Measurements from ENCODE around the gene LGI4.

LGI4 gene

GRCh38 chr19:35170359-35171061, 35.7 kb upstream of the LGI4 start:
- Histone ChIP-seq H3F3A (ENCODE audit: insufficient read depth, low read length) (no peaks in the 10 kb centered on the region), H3K79me2 (ENCODE audit: low read length) (no peaks in the 10 kb centered on the region), H3K27me3 (replicated peaks; ENCODE audit: insufficient read depth, low read length) (no peaks in the 10 kb centered on the region), H3K4me3 (ENCODE audit: low read length) (no peak overlapping the region), H3K9me3 (replicated peaks; ENCODE audit: insufficient read depth, low read length) (no peaks in the 10 kb centered on the region), H4K20me1 (ENCODE audit: insufficient read depth, low read length) (no peaks in the 10 kb centered on the region; the same call in 1 of the 2 replicates), H3K9ac (ENCODE audit: low read length) (no peak overlapping the region), H3K27ac (ENCODE audit: low read length) (no peak overlapping the region), H2AFZ (ENCODE audit: low read length) (no peak overlapping the region), H3K36me3 (replicated peaks; ENCODE audit: insufficient read depth, low read length) (peaks cover 10% of the 10 kb centered on the region; the same call in 1 of the 2 replicates), H3K4me1 (ENCODE audit: low read length) (no peaks in the 10 kb centered on the region), H3K4me2 (ENCODE audit: low read depth, low read length) (no peak overlapping the region), H3K9me2 (replicated peaks; ENCODE audit: insufficient read depth, low read length) (no peaks in the 10 kb centered on the region)
- no peak for TF ChIP-seq EZH2 (optimal IDR thresholded peaks at IDR 0.05; ENCODE audit: low read depth, low read length)
- no peak for TF ChIP-seq CTCF (IDR thresholded peaks at IDR 0.05; ENCODE audit: low read length)
- no peak for TF ChIP-seq EZH2phosphoT487 (IDR thresholded peaks at IDR 0.05; ENCODE audit: low read length)
- DNase-seq, result no peak

- Histone ChIP-seq H3K4me1 (ENCODE audit: low read length) (no peaks in the 10 kb centered on the region), H3K4me2 (ENCODE audit: low read depth, low read length) (no peak overlapping the region), H3K9me3 (replicated peaks; ENCODE audit: insufficient read depth, low read length) (no peaks in the 10 kb centered on the region), H3K9ac (ENCODE audit: low read length) (no peak overlapping the region), H3K79me2 (ENCODE audit: low read length) (no peaks in the 10 kb centered on the region), H3K27me3 (replicated peaks; ENCODE audit: insufficient read depth, low read length) (no peaks in the 10 kb centered on the region), H3K36me3 (replicated peaks; ENCODE audit: insufficient read depth, low read length) (peaks cover 10% of the 10 kb centered on the region; the same call in 1 of the 2 replicates), H3K4me3 (ENCODE audit: low read length) (no peak overlapping the region), H2AFZ (ENCODE audit: low read length) (no peak overlapping the region), H3F3A (ENCODE audit: insufficient read depth, low read length) (no peaks in the 10 kb centered on the region), H4K20me1 (ENCODE audit: insufficient read depth, low read length) (no peaks in the 10 kb centered on the region; the same call in 1 of the 2 replicates), H3K27ac (ENCODE audit: low read length) (no peak overlapping the region), H3K9me2 (replicated peaks; ENCODE audit: insufficient read depth, low read length) (no peaks in the 10 kb centered on the region)
- TF ChIP-seq EZH2phosphoT487 (IDR thresholded peaks at IDR 0.05; ENCODE audit: low read length), result no peak
- no peak for TF ChIP-seq EZH2 (optimal IDR thresholded peaks at IDR 0.05; ENCODE audit: low read depth, low read length)
- no peak for TF ChIP-seq CTCF (IDR thresholded peaks at IDR 0.05; ENCODE audit: low read length)
- no peak for DNase-seq
These were observed 34.5 kb upstream of the LGI4 start for GRCh38 chr19:35169221-35169995.

GRCh38 chr19:35168196-35168595, 33.3 kb upstream of the LGI4 start:
- Histone ChIP-seq H3F3A (ENCODE audit: insufficient read depth, low read length) (no peaks in the 10 kb centered on the region), H2AFZ (ENCODE audit: low read length) (no peak overlapping the region), H3K36me3 (replicated peaks; ENCODE audit: insufficient read depth, low read length) (peaks cover 10% of the 10 kb centered on the region; the same call in 1 of the 2 replicates), H3K4me1 (ENCODE audit: low read length) (no peaks in the 10 kb centered on the region), H3K4me2 (ENCODE audit: low read depth, low read length) (no peak overlapping the region), H4K20me1 (ENCODE audit: insufficient read depth, low read length) (no peaks in the 10 kb centered on the region; the same call in 1 of the 2 replicates), H3K9me3 (replicated peaks; ENCODE audit: insufficient read depth, low read length) (no peaks in the 10 kb centered on the region), H3K4me3 (ENCODE audit: low read length) (no peak overlapping the region), H3K27ac (ENCODE audit: low read length) (no peak overlapping the region), H3K79me2 (ENCODE audit: low read length) (no peaks in the 10 kb centered on the region), H3K27me3 (replicated peaks; ENCODE audit: insufficient read depth, low read length) (no peaks in the 10 kb centered on the region), H3K9me2 (replicated peaks; ENCODE audit: insufficient read depth, low read length) (no peaks in the 10 kb centered on the region), H3K9ac (ENCODE audit: low read length) (no peak overlapping the region)
- no peak for DNase-seq
- no peak for TF ChIP-seq EZH2phosphoT487 (IDR thresholded peaks at IDR 0.05; ENCODE audit: low read length)
- no peak for TF ChIP-seq EZH2 (optimal IDR thresholded peaks at IDR 0.05; ENCODE audit: low read depth, low read length)
- no peak for TF ChIP-seq CTCF (IDR thresholded peaks at IDR 0.05; ENCODE audit: low read length)
